GM23248 (cell line): ENCODE results near the gene KCNN3. TPM values are rescaled to one million over a fixed set of nuclear protein-coding genes. Genes with fewer than 3 reads are reported as not detected.
"Not testable (repeated sequence)": the region's sequence is repeated elsewhere in the genome, so short reads cannot be mapped to it uniquely, and the experiment has no call there.

Experiments
- DNase-seq: peaks from one replicate; pipeline ENCODE4 v3.0.0-alpha.2; 2015
- H2AFZ ChIP-seq: fragments of 200-600 bp; sonication (generic); 2 replicates; pipeline ENCODE4 v1.6.1; 2016; ENCODE audit warnings: antibody characterized with exemption
- H3F3A ChIP-seq: fragments of 200-600 bp; sonication (generic); 2 replicates; pipeline ENCODE4 v1.6.1; 2016; ENCODE audit warnings: mild to moderate bottlenecking, antibody characterized with exemption, mixed run types; ENCODE audit not compliant: insufficient read depth
- H3K27ac ChIP-seq: fragments of 200-600 bp; sonication (generic); 2 replicates; pipeline ENCODE4 v1.5.1; 2016; ENCODE audit warnings: mild to moderate bottlenecking
- H3K27me3 ChIP-seq: fragments of 200-600 bp; sonication (generic); replicated peaks from 2 replicates; pipeline ENCODE4 v1.6.1; 2016; ENCODE audit warnings: mild to moderate bottlenecking; ENCODE audit not compliant: insufficient read depth
- H3K36me3 ChIP-seq: fragments of 200-600 bp; sonication (generic); 2 replicates; pipeline ENCODE4 v1.6.1; 2016; ENCODE audit warnings: low read depth, mild to moderate bottlenecking
- H3K4me1 ChIP-seq: fragments of 200-600 bp; sonication (generic); 2 replicates; pipeline ENCODE4 v1.6.1; 2016; ENCODE audit warnings: mild to moderate bottlenecking; ENCODE audit not compliant: insufficient read depth
- H3K4me2 ChIP-seq: fragments of 200-600 bp; sonication (generic); one replicate; pipeline ENCODE4 v1.6.1; 2016; ENCODE audit warnings: mild to moderate bottlenecking; ENCODE audit not compliant: unreplicated experiment
- H3K4me3 ChIP-seq: fragments of 200-600 bp; sonication (generic); 2 replicates; pipeline ENCODE4 v1.5.1; 2016; ENCODE audit warnings: mild to moderate bottlenecking
- H3K79me2 ChIP-seq: fragments of 200-600 bp; sonication (generic); 2 replicates; pipeline ENCODE4 v1.6.1; 2016; ENCODE audit warnings: mild to moderate bottlenecking; ENCODE audit not compliant: insufficient read depth
- H3K9ac ChIP-seq: fragments of 200-600 bp; sonication (generic); 2 replicates; pipeline ENCODE4 v1.6.1; 2016; ENCODE audit warnings: mild to moderate bottlenecking
- H3K9me2 ChIP-seq: fragments of 200-600 bp; sonication (generic); 2 replicates; pipeline ENCODE4 v1.6.1; 2016; ENCODE audit warnings: mixed run types, mild to moderate bottlenecking, moderate library complexity; ENCODE audit not compliant: insufficient read depth
- H3K9me3 ChIP-seq: fragments of 200-600 bp; sonication (generic); one replicate; pipeline ENCODE4 v1.6.1; 2017; ENCODE audit warnings: low read depth
- H4K20me1 ChIP-seq: fragments of 200-600 bp; sonication (generic); 2 replicates; pipeline ENCODE4 v1.6.0; 2016; ENCODE audit not compliant: insufficient read depth
- EZH2 ChIP-seq: fragments of 200-600 bp; sonication (generic); IDR thresholded peaks from 2 replicates; pipeline ENCODE4 v1.6.1; 2018; ENCODE audit warnings: antibody characterized with exemption, mild to moderate bottlenecking; ENCODE audit not compliant: insufficient read depth, poor library complexity, severe bottlenecking
- EZH2phosphoT487 ChIP-seq: fragments of 200-600 bp; sonication (generic); IDR thresholded peaks from 2 replicates; pipeline ENCODE4 v1.6.1; 2018; ENCODE audit warnings: antibody characterized with exemption, moderate library complexity, mild to moderate bottlenecking, low read depth; ENCODE audit not compliant: insufficient read depth
- WGBS, 2 experiments: methylation state at CpG; one replicate each; pipeline ENCODE4 v1.1.6; 2015 to 2017; ENCODE audit warnings: low lambda C conversion rate in 2 of 2, low coverage in 1 of 2; ENCODE audit errors: missing lambda C conversion rate in 2 of 2; 5-methylcytosine and 5-hydroxymethylcytosine counted together
- in situ Hi-C: fragments of 300-500 bp; cut with MboI; formaldehyde crosslinking; loops from 2 replicates; pipeline ENCODE4 v1.15.0; 2020
- polyA plus RNA-seq: library from polyadenylated mRNA; unstranded; fragments of >200 nt; fragmentation: Nextera tagmentation; extraction: Ambion mirVana; gene quantifications from 2 replicates; pipeline ENCODE4 v1.2.1, GENCODE V29; 2016
- total RNA-seq: library from RNA; depleted of rRNA; stranded (reverse); fragments of >200 nt; shearing (Covaris generic); gene quantifications from 2 replicates; pipeline ENCODE4 v1.2.3, GENCODE V29; 2014

The KCNN3 gene
- total and polyA plus RNA-seq, 2 experiments from 2014 or later = not detected

DNA sequence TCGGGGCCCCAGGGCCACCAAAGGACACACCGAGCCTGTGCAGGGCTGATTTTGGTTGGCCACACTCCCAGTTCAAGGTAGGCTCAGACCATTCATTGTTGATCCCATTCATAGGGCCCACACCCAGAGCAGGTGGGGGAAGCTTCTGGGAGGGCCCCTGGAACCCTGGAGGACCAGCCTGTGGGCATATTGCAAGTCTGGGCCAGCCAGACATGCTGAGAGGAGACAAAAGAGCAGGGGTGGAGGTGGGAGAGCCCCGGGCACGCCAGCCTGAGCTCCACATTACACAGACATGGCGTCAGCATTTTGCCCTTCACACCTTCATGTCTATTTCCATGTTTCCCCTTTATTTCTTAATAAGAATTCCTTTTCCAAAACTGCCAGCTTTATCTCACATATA lies 40.8 kb upstream of the KCNN3 start:
- TF ChIP-seq EZH2phosphoT487 = no peak
- no peak for TF ChIP-seq EZH2
- DNase-seq = no peak
- in situ Hi-C loops = no loop called here
- H4K20me1 ChIP-seq = no peaks in the 10 kb centered on the region
- H2AFZ ChIP-seq = no peak overlapping the region
- no peaks in the 10 kb centered on the region for H3K9me2 ChIP-seq
- no peak overlapping the region for H3K27ac ChIP-seq
- H3K4me2 ChIP-seq = no peak overlapping the region
- no peaks in the 10 kb centered on the region for H3K79me2 ChIP-seq
- no peaks in the 10 kb centered on the region for H3K27me3 ChIP-seq
- no peaks in the 10 kb centered on the region for H3K4me1 ChIP-seq
- no peaks in the 10 kb centered on the region for H3K9me3 ChIP-seq
- no peaks in the 10 kb centered on the region for H3F3A ChIP-seq
- WGBS, 2 experiments = 48 to 61% methylated on average over 5 of the region's 5 CpGs
- H3K4me3 ChIP-seq = no peak overlapping the region
- no peak overlapping the region for H3K9ac ChIP-seq
- no peaks in the 10 kb centered on the region for H3K36me3 ChIP-seq

- no peak overlapping the region for H2AFZ ChIP-seq
- H3K36me3 ChIP-seq = no peaks in the 10 kb centered on the region
- H4K20me1 ChIP-seq = no peaks in the 10 kb centered on the region
- no peaks in the 10 kb centered on the region for H3K79me2 ChIP-seq
- H3K9me3 ChIP-seq = no peaks in the 10 kb centered on the region
- in situ Hi-C loops = no loop called here
- H3K9me2 ChIP-seq = no peaks in the 10 kb centered on the region
- H3K27ac ChIP-seq = no peak overlapping the region
- no peaks in the 10 kb centered on the region for H3K27me3 ChIP-seq
- TF ChIP-seq EZH2phosphoT487 (no peak), EZH2 (no peak)
- no peaks in the 10 kb centered on the region for H3F3A ChIP-seq
- no peaks in the 10 kb centered on the region for H3K4me1 ChIP-seq
- no peak overlapping the region for H3K9ac ChIP-seq
- 63 to 65% methylated on average over 5 of the region's 5 CpGs for WGBS, 2 experiments
- no peak overlapping the region for H3K4me3 ChIP-seq
- DNase-seq = no peak
- H3K4me2 ChIP-seq = no peak overlapping the region
Observed at GRCh38 chr1:154908937-154909336, 38.9 kb upstream of the KCNN3 start.

GRCh38 chr1:154908129-154908528 lies 38.0 kb upstream of the KCNN3 start:
- H2AFZ ChIP-seq, H3K4me1 ChIP-seq, H3F3A ChIP-seq, H3K9ac ChIP-seq, H4K20me1 ChIP-seq, H3K9me3 ChIP-seq, H3K36me3 ChIP-seq, H3K4me2 ChIP-seq, DNase-seq, H3K27ac ChIP-seq, H3K27me3 ChIP-seq, H3K9me2 ChIP-seq, H3K4me3 ChIP-seq, H3K79me2 ChIP-seq, in situ Hi-C loops: not testable (repeated sequence)
- WGBS, 2 experiments = 46 to 55% methylated on average over 3 of the region's 3 CpGs

GRCh38 chr1:154906621-154907081 lies 36.6 kb upstream of the KCNN3 start:
- in situ Hi-C loops = no loop called here

GRCh38 chr1:154902938-154903566 lies 33.0 kb upstream of the KCNN3 start:
- no peaks in the 10 kb centered on the region for H3K36me3 ChIP-seq
- H4K20me1 ChIP-seq = no peaks in the 10 kb centered on the region
- no peaks in the 10 kb centered on the region for H3K9me3 ChIP-seq
- H3K27me3 ChIP-seq = no peaks in the 10 kb centered on the region
- H3F3A ChIP-seq = no peaks in the 10 kb centered on the region
- no peak overlapping the region for H3K4me2 ChIP-seq
- in situ Hi-C loops = no loop called here
- WGBS, 2 experiments = 17 to 20% methylated on average over 3 of the region's 3 CpGs
- no peak overlapping the region for H3K27ac ChIP-seq
- no peaks in the 10 kb centered on the region for H3K4me1 ChIP-seq
- H3K79me2 ChIP-seq = no peaks in the 10 kb centered on the region
- no peak for DNase-seq
- no peaks in the 10 kb centered on the region for H3K9me2 ChIP-seq
- TF ChIP-seq EZH2 (no peak), EZH2phosphoT487 (no peak)
- H2AFZ ChIP-seq = no peak overlapping the region
- no peak overlapping the region for H3K9ac ChIP-seq
- no peak overlapping the region for H3K4me3 ChIP-seq

More at GRCh38 chr1:154906621-154907081, 36.6 kb upstream of the KCNN3 start:
- Histone ChIP-seq H3K4me2 (no peak overlapping the region), H3K4me3 (no peak overlapping the region), H3K9ac (no peak overlapping the region), H3F3A (no peaks in the 10 kb centered on the region), H3K79me2 (no peaks in the 10 kb centered on the region), H3K4me1 (no peaks in the 10 kb centered on the region), H3K36me3 (no peaks in the 10 kb centered on the region), H3K27ac (no peak overlapping the region), H3K9me3 (no peaks in the 10 kb centered on the region), H3K27me3 (no peaks in the 10 kb centered on the region), H2AFZ (no peak overlapping the region), H4K20me1 (no peaks in the 10 kb centered on the region), H3K9me2 (no peaks in the 10 kb centered on the region)
- no peak for DNase-seq
- TF ChIP-seq EZH2 (no peak), EZH2phosphoT487 (no peak)
- WGBS, 2 experiments = 78 to 79% methylated on average over 7 of the region's 7 CpGs
